GM08714 (cell line): ENCODE results near the gene THADA.

Experiments
- H3K4me3 ChIP-seq: fragments of 200-500 bp; sonication (Bioruptor generic); 2 replicates; pipeline ENCODE4 v1.5.1; 2014; ENCODE audit warnings: mild to moderate bottlenecking, low read length, inconsistent platforms
- ZNF274 ChIP-seq: IDR thresholded peaks from 2 replicates; pipeline ENCODE4 v1.6.1; 2012; ENCODE audit warnings: mild to moderate bottlenecking, low read depth, low read length

The THADA gene

DNA sequence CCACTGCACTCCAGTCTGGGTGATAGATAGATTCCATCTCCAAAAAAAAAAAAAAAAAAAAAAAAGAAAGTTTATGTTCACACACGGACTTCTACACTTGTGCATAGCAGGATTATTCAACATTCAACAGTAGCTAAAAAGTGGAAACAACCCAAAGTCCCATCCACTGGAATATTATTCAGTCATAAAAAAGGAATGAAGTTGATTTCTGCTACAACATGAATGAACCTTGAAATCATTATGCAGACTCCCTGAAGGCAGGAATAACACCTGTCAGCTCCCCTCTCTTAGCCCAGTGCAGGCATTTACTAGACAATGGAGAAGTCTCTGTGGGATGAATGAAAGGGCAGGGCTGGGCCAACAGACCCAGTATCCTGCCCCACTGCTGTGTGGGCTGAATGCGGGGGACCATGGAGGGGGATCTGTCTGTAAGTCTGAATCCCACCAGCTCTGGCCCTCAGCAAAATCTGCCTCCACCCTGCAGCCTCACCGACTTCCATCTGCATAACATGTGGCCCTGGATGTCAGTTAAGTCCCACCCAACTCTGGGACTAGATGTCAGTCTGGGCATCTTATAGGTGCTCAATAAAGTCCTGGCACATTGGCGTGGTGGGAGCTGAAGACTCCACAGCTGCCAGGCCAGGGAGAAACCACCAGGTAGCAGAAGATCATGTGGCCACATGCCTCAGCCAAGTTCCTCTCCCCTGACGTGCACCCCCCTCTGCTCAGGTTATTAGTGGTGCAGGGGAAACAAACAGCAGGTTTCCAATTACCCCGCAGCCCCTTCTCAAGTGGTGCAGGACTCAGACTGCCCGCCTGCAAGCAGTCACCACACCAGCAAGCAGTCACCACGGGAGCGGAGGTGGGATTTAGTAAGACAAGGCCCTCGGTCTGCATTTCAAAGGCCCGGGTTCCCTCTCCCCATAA lies 378.3 kb downstream of the THADA start:
- H3K4me3 ChIP-seq, result no peak overlapping the region
- no peak for TF ChIP-seq ZNF274

DNA sequence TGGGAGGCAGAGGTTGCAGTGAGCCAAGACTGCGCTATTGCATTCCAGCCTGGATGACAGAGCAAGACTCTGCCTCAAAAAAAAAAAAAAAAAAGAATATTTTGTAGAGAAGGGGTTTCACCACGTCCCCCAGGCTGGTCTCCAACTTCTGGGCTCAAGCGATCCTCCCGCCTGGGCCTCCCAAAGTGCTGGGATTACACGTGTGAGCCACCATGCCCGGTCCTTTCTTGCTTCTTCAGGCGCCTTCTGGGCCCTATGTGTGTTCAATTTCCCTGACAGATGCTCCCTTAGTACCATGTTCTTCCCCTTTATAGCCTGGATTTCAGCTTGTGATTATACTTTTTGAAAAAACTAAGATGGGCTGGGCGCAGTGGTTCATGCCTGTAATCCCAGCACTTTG lies 379.2 kb downstream of the THADA start:
- no peak overlapping the region for H3K4me3 ChIP-seq
- TF ChIP-seq ZNF274, result no peak

DNA sequence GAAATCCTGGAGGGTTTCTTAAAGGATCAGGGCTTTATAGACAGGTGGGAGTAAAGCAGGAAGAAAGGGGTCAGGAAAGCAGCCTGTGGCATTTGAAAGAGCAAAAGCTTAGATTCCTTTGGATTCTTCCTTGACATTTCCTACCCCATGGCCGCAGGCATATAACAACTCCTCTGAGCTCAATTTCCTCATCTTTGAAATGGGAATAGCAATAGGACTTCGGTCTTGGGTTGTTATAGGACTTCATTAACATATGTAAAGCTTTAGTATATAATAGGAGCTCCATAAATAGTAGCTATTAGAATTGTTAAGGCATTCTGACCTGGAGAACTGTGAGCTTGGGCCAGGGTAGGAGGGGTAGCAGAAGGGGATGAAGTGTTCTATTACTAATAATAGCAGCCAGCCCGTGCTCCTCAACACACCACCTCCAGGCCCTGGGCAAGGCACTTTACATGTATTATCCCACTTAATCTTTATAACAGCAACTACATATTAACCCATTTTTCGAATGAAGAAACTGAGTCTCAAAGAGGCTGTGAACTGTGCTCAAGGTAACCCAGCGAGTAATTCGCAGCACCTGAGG lies 380.1 kb downstream of the THADA start:
- H3K4me3 ChIP-seq, result no peak overlapping the region
- TF ChIP-seq ZNF274, result no peak

DNA sequence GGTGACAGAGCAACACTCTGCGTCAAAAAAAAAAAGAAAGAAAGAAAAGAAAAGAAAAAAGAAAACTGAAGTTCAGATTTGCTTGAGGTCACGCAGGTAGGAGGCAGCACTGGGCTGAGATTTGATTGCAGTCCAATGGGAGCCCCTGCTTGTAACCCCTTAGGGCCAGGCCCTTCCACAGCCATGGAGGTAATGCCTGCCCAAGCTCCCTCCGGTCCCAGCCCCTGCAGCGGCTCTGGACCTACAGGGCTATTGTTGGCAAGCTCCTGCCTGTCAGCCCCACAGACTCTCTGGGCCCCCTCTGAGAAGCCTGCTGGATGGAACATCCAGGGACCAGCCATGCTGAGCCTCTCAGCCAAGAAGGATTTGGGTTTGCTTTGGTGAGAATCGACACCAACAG lies 381.6 kb downstream of the THADA start:
- TF ChIP-seq ZNF274, result no peak
- no peak overlapping the region for H3K4me3 ChIP-seq

DNA sequence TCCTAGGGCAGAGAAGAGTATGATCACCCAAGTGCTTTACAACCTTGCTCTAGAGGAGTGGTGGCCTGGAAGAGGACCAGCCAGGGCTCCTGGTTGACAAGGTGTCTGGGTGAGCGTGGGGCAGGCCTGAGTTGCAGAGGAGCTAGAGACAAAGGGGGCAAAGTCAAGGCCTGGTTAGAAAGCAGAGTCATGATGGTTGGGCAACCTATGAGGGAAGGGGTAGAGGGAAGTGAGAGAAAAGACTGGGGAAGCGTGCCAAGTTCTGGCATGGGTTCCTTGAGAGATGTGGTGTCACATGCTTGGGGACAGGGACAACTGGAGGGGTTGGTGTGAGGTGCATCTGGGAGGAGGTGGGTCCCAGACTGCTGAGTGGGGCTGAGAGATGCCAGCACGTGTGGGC lies 382.9 kb downstream of the THADA start:
- H3K4me3 ChIP-seq, result no peak overlapping the region
- no peak for TF ChIP-seq ZNF274

DNA sequence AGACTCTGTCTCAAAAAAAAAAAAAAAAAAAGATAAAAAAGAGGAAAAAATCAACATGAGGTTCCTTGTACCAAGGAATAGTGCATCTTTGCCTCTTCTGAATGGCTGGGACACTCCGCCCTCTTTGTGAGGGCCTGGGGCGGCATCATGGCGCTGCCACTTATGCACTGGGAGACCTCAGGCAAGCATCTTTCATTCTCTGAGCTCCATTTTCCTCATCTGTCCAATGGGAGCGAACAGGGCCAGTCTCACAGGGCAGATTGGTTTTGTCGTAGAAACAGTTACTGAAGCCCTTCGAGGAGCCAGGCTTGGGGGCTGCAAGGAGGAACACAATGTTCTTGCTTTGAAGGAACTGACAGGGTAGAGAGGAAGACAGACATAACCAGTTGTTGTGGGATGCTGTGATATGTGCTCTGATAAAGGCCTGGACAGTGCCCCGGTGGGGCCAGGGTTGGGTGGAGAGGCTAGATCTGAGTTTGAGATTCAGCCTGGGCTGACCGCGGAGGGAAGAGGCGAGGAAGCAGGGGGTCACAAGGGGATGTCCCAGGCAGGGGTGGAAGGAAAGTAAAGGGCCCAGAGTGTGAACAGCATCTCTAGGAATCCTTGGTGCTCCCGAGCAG lies 383.5 kb downstream of the THADA start:
- TF ChIP-seq ZNF274, result no peak
- no peak overlapping the region for H3K4me3 ChIP-seq

DNA sequence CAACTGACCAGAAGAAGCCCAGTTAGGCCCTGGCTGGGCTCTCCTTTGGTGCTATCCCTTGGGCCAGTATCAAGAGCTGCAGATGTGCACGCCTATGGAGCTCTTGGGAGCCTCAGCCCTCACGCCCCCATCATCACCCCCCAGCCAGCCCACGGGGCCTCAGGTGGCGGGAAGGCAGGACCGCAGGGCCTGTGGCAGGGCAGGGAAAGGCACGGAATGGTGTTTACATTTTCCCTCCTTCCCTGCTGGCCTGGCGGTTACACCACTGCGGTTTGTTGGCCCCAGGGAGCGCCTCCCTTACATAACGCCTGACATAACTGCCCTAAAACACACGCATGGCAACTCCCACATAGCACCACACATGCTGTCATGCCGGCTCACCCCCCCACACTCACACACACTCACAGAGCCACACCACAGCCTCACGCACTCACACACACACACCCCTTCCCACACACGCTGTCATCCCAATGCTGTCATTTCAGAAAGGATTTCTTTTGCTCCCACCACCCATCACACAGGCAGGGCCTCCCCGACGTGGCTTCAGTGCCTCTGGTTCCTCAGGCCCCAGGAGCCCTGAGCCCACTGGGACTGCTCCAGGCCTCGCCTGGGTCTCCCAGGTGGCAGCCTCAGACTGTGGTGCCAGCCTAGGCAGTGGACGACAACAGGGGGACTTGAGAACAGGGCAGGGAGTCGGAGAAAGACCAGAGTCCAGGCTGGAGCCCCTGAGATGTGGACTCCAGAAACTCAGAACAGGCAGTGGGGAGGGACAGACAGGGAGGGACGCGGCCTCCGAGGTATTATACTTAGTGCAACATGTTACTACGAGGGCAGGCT lies 385.2 kb downstream of the THADA start:
- H3K4me3 ChIP-seq, result no peak overlapping the region
- TF ChIP-seq ZNF274, result no peak

DNA sequence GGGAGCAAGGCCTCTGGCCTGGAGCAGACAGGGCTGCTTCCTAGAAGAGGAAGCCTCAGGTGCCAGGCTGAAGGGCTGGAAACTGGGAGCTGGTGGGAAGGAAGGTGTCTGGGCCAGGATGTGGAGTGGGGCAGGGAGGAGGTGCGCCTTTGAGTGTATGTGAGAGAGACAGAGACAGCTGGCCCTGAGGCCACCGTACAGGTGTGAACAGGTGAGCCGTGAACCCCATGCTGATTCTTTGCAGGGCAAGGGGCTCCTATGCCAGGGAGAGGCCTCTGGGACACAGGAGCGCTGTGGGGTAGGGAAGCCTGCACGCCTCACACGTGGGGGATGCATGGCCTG lies 385.7 kb downstream of the THADA start:
- H3K4me3 ChIP-seq, result no peak overlapping the region
- TF ChIP-seq ZNF274, result no peak

DNA sequence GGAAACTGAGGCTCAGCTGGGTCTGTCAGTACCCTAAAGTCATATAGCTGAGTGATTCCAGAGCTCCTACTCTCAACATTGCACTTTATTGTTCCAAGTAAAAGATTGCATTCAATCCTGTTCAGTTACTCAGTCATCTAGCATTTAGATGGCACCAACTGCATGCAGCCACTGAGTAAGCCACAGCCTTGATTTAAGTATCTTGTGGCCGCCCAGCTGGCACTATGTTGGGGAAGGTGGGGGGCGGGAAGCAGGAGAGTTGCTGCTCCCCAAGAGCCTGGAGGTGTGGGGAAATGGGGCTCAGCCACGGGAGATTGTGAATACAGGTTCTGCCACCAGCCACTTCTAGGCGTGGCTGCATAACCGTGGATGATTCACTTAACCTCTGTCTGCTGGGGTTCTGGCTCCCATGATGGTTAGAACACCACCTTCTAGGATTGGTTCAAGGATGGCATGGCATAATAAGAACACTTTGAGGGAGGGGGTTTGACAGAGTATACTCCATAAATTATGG lies 386.6 kb downstream of the THADA start:
- TF ChIP-seq ZNF274, result no peak
- H3K4me3 ChIP-seq, result no peak overlapping the region

DNA sequence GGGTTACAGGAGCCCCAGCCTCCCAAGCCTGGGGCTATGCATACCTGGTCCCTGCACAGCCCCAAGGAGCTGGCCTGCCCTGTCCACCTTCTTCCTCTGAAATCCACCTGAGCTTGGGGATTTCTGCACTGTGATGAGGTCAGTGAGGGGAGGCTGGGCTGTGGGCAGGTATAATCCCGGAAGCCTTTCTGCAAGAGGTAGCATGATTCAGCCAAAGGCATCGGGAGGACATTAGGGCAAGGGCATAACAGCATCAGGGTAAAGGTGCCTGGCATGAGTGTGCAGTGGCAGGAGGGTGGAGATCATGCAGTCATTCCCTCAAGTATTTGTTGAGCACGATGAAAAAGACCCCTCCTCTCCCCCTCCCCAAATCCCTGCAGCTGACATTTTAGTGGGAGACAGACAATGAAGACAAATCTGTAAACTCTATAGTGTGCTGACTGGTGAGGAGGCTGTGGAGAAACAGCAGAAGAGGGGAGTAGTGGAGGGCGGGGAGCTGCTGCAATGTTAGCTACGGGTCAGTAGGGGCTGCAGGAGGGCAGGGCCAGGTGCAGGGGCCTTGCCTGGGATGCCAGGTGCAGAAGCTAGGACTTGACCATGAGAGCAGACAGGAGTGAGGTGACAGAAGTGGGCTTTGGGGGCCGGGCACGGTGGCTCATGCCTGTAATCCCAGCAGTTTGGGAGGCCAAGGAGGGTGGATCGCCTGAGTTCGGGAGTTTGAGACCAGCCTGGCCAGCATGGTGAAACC lies 388.1 kb downstream of the THADA start:
- no peak for TF ChIP-seq ZNF274
- H3K4me3 ChIP-seq, result no peak overlapping the region

DNA sequence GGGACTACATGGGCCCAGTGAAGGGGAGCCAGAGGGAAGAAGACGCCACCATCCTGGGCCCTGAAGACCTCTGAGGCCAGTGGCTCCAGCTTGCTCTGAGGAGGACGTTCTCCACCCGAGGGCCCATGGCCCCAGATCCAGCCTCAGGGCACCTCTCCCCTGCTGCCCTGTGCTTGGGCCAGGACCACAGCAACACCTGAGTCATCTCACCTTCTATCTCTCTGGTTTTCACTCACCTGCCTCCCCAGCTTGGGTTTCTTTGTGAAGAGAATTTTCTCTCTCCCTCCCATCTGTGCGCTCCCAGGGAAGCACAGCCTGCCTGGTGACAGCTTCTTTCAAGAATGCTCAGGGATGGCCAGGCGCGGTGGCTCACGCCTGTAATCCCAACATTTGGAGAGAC lies 389.2 kb downstream of the THADA start:
- H3K4me3 ChIP-seq, result no peak overlapping the region
- no peak for TF ChIP-seq ZNF274

DNA sequence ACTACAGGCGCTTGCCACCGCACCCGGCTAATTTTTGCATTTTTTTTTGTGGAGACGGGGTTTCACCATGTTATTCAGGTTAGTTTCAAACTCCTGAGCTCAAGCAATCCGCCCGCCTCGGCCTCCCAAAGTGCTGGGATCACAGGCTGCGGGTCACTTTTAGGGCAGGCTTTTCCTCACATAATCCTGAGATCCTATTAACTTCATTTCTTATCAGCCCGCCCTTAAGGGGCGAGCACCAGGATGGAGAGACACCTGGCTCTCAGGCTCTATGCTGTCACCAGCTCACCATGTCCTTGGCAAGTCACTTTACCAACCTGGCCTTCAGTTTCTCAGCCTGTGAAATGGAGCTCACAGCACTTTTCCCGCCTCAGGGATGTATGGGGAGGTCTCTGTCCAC lies 392.5 kb downstream of the THADA start:
- TF ChIP-seq ZNF274, result no peak
- no peak overlapping the region for H3K4me3 ChIP-seq

DNA sequence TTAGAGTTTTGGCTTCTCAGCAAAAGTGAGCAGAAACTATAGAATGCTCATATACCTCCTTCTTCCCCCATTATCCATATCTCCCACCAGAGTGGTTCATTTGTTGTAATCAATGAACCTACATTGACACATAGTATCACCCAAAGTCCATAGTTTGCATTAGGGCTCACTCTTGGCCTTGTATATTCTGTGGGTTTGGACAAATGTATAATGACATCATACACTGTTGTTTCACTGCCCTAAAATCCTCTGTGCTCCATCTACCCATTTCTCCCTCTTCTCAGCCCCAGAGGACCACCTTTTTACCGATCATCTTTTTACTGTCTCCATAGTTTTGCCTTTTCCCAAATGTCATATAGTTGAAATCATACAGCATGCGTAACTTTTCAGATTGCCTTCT lies 393.5 kb downstream of the THADA start:
- H3K4me3 ChIP-seq, result no peak overlapping the region
- no peak for TF ChIP-seq ZNF274
